Suprapubic skin (tissue), 4 donors: Measurements from ENCODE around the gene LMF1. TPM values are rescaled to one million over a fixed set of nuclear protein-coding genes. Genes with fewer than 3 reads are reported as not detected.

Experiments
- DNase-seq, 2 donors: peaks; one replicate each; pipeline ENCODE4 v3.0.0-alpha.2; 2019; ENCODE audit warnings: low spot score in 2 of 2
- H3K27ac ChIP-seq: fragments of 200-600 bp; sonication (generic); one replicate; pipeline ENCODE4 v1.5.1; 2019
- H3K27me3 ChIP-seq: fragments of 200-600 bp; sonication (generic); one replicate; pipeline ENCODE4 v1.5.1; 2019
- H3K36me3 ChIP-seq: fragments of 200-600 bp; sonication (generic); one replicate; pipeline ENCODE4 v1.5.1; 2019
- H3K4me1 ChIP-seq: fragments of 200-600 bp; sonication (generic); one replicate; pipeline ENCODE4 v1.5.1; 2019
- H3K4me3 ChIP-seq: fragments of 200-600 bp; sonication (generic); one replicate; pipeline ENCODE4 v1.5.1; 2019; ENCODE audit warnings: mild to moderate bottlenecking
- H3K9me3 ChIP-seq: fragments of 200-600 bp; sonication (generic); one replicate; pipeline ENCODE4 v1.5.1; 2019
- EP300 ChIP-seq: sonication (generic); formaldehyde crosslinking; IDR thresholded peaks from one replicate; pipeline ENCODE4 v1.6.1; 2017; ENCODE audit warnings: antibody characterized with exemption
- POLR2A ChIP-seq, 2 donors: fragments of 450-650 bp; IDR thresholded peaks; one replicate each; pipeline ENCODE4 v1.6.1; 2017; ENCODE audit warnings: antibody characterized with exemption in 2 of 2, mild to moderate bottlenecking in 2 of 2, moderate library complexity in 2 of 2
- POLR2AphosphoS5 ChIP-seq, 3 donors: sonication (generic); formaldehyde crosslinking; IDR thresholded peaks; one replicate each; pipeline ENCODE4 v1.6.1; 2017; ENCODE audit warnings: antibody characterized with exemption in 3 of 3
- WGBS: methylation state at CpG from one replicate; pipeline ENCODE4 v1.1.5; 2018; 5-methylcytosine and 5-hydroxymethylcytosine counted together
- total RNA-seq, 4 donors: library from RNA; depleted of rRNA; stranded (reverse); fragments of >200 nt; gene quantifications; one replicate each; pipeline ENCODE4 v1.1.0, GENCODE V29; 2016
- TF ChIP-seq, protein P1 (sequence below), 2 donors: fragments of 200-600 bp in 1 of 2; fragments of 450-650 bp in 1 of 2; sonication (generic) in 1 of 2; IDR thresholded peaks; one replicate each; pipeline ENCODE4 v1.5.1; 2016 to 2019; ENCODE audit warnings: antibody characterized with exemption in 2 of 2, mild to moderate bottlenecking in 1 of 2, moderate library complexity in 1 of 2

Gene LMF1
- total RNA-seq, 4 donors from 2014 or later, result 32.1 to 117 (median 38.0) TPM

- no peaks in the 10 kb centered on the region for H3K36me3 ChIP-seq
- peaks cover 28% of the 10 kb centered on the region for H3K27me3 ChIP-seq
- peaks cover 2% of the 10 kb centered on the region for H3K4me1 ChIP-seq
- no peak for TF ChIP-seq POLR2AphosphoS5 (IDR thresholded peaks at IDR 0.05)
- TF ChIP-seq, protein P1, sequence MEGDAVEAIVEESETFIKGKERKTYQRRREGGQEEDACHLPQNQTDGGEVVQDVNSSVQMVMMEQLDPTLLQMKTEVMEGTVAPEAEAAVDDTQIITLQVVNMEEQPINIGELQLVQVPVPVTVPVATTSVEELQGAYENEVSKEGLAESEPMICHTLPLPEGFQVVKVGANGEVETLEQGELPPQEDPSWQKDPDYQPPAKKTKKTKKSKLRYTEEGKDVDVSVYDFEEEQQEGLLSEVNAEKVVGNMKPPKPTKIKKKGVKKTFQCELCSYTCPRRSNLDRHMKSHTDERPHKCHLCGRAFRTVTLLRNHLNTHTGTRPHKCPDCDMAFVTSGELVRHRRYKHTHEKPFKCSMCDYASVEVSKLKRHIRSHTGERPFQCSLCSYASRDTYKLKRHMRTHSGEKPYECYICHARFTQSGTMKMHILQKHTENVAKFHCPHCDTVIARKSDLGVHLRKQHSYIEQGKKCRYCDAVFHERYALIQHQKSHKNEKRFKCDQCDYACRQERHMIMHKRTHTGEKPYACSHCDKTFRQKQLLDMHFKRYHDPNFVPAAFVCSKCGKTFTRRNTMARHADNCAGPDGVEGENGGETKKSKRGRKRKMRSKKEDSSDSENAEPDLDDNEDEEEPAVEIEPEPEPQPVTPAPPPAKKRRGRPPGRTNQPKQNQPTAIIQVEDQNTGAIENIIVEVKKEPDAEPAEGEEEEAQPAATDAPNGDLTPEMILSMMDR (IDR thresholded peaks at IDR 0.05), result no peak
- TF ChIP-seq EP300, result no peak
- no peak for TF ChIP-seq POLR2A (IDR thresholded peaks at IDR 0.05)
- WGBS, result 4% methylated on average over 19 of the region's 19 CpGs
- peak overlapping the region; percentile 65 for H3K4me3 ChIP-seq
- no peak overlapping the region for H3K27ac ChIP-seq
- H3K9me3 ChIP-seq, result no peaks in the 10 kb centered on the region
- DNase-seq, result no peak
Observed at GRCh38 chr16:808085-808386, 162.7 kb downstream of the LMF1 start.

DNA sequence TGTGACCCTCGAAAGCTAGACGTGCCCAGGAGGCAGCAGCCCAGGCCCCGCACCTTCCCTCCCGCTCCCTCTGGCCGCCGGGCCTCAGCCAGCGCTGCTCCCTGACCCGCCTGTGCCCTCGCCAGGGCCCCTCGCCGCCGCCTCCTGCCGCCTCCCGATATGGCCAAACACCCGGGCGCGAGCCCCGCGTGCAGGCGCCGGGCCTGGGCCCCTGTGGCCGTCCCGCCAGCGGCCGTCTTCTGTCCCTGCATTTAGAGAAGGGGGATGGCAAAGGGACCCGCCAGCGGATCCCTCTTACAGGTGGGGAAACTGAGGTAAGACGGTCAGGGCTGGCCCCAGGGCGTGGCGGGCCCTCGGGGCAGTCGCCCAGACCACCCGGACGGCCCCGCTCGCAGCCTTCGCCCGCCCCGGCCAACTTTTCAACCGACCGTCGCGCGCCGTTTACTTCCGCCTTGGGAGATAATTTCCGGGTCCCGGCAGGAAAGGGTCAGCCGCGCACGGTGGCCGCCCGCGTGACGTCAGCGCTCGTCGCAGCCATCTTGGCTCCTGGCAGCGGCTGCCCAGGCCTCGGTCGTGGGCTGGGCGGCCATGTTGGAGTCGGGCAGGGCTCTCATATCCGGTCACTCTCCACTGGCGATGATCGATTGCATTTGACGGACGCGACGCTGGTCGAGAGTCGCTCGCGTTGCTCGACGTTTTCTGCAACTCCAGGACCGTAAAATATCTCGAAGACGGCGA lies 163.3 kb downstream of the LMF1 start:
- H3K27ac ChIP-seq, result peak overlapping the region; percentile 83
- no peaks in the 10 kb centered on the region for H3K9me3 ChIP-seq
- peaks cover 28% of the 10 kb centered on the region for H3K27me3 ChIP-seq
- peak overlapping the region; percentile 65 for H3K4me3 ChIP-seq
- TF ChIP-seq POLR2A (IDR thresholded peaks at IDR 0.05) (peak; percentile 40 to 83), EP300 (no peak), POLR2AphosphoS5 (IDR thresholded peaks at IDR 0.05) (peak; percentile 42 to 81 (median 72))
- H3K36me3 ChIP-seq, result no peaks in the 10 kb centered on the region
- H3K4me1 ChIP-seq, result peaks cover 2% of the 10 kb centered on the region
- DNase-seq, result peak; percentile 94 to 96
- 0% methylated on average over 23 of the region's 80 CpGs for WGBS

GRCh38 chr16:805474-805873 lies 165.3 kb downstream of the LMF1 start:
- Histone ChIP-seq H3K27me3 (peaks cover 38% of the 10 kb centered on the region), H3K4me1 (peaks cover 2% of the 10 kb centered on the region), H3K4me3 (no peak overlapping the region), H3K27ac (no peak overlapping the region), H3K36me3 (no peaks in the 10 kb centered on the region), H3K9me3 (no peaks in the 10 kb centered on the region)
- no peak for DNase-seq
- WGBS, result 76% methylated on average over 10 of the region's 17 CpGs
- TF ChIP-seq POLR2A (IDR thresholded peaks at IDR 0.05), result no peak
- TF ChIP-seq EP300, result no peak
- no peak for TF ChIP-seq POLR2AphosphoS5 (IDR thresholded peaks at IDR 0.05)
- TF ChIP-seq, protein P1 (IDR thresholded peaks at IDR 0.05), result no peak

DNA sequence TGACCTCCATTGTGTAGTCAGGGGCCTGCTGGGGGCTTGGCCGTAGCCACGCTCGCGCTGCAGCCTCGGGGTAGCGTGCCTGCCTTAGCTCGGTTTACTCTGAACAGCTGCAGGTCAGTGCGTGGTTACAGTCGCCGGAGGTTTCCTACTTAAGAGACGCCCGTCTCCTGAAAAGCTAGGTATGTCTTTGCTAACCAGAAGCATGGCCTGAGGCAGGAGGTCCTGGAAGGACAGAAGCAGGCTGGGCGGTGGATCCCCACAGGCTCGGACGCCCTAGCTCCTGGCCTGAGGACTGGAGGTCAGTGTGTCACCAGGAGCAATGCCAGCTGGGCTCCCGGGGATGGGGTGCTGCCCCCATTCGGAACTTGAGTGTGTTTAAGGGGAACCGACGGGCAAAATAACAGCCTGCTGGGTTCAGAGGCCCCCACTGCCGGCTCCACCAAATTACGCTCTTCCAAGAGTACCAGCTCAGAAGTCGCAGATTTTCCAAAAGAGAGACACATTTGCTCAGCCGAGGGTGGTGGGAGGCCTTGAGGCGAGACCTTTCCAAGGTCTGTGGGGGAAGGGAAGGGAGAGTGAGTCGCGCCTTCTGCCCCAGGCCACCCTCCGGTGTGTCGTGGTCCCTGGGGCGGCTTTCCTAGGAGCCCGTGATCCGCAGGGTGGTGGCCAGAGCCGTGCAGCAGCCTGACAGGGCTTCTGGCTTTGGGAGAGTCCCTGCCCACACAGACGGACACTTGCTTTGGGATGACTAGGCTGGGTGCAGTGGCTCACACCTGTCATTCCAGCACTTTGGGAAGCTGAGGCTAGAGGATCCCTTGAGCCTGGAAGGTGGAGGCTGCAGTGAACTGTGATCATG lies 166.4 kb downstream of the LMF1 start:
- H3K27me3 ChIP-seq, result peaks cover 49% of the 10 kb centered on the region
- no peak for TF ChIP-seq POLR2A (IDR thresholded peaks at IDR 0.05)
- TF ChIP-seq EP300, result no peak
- TF ChIP-seq POLR2AphosphoS5 (IDR thresholded peaks at IDR 0.05), result no peak
- TF ChIP-seq, protein P1 (IDR thresholded peaks at IDR 0.05), result no peak
- no peak overlapping the region for H3K4me3 ChIP-seq
- H3K9me3 ChIP-seq, result no peaks in the 10 kb centered on the region
- no peak for DNase-seq
- H3K27ac ChIP-seq, result no peak overlapping the region
- 54% methylated on average over 28 of the region's 33 CpGs for WGBS
- H3K36me3 ChIP-seq, result no peaks in the 10 kb centered on the region
- H3K4me1 ChIP-seq, result peaks cover 7% of the 10 kb centered on the region

DNA sequence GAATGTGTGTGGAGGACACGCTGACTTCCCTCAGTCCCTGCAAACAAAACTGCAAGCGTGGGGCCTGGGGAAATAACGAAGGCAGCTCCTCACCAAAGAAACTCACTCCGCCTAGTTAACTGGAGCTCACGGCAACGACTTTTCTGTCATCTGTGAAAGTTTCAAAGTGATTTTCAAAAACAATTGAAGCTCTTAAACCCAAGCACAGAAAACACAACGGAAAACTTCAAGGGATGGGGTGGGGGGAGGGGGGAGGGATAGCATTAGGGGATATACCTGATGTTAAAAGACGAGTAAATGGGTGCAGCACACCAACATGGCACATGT lies 167.1 kb downstream of the LMF1 start:
- H3K9me3 ChIP-seq, result no peaks in the 10 kb centered on the region
- DNase-seq, result no peak
- 45% methylated on average over 8 of the region's 8 CpGs for whole genome bisulfite sequencing
- peaks cover 56% of the 10 kb centered on the region for H3K27me3 ChIP-seq
- peaks cover 7% of the 10 kb centered on the region for H3K4me1 ChIP-seq
- H3K36me3 ChIP-seq, result no peaks in the 10 kb centered on the region
- H3K4me3 ChIP-seq, result no peak overlapping the region
- no peak overlapping the region for H3K27ac ChIP-seq
- TF ChIP-seq POLR2AphosphoS5 (IDR thresholded peaks at IDR 0.05) (no peak), POLR2A (IDR thresholded peaks at IDR 0.05) (no peak), EP300 (no peak)
- TF ChIP-seq, protein P1 (IDR thresholded peaks at IDR 0.05), result no peak

Other genes with a start within 250 kb of the LMF1 start
- gene ANTKMT, start 249.8 kb downstream of the LMF1 start, total RNA-seq, result 10 to 100 TPM; 13.0 to 29.4 (median 23.8) TPM
- 1 to 10 TPM in 1 of 4 donors, under 1 TPM in 2, not detected in 1; 0.64 to 2.4 (median 0.83) TPM for gene CCDC78, start 244.5 kb downstream of the LMF1 start, total RNA-seq
- gene HAGHL, start 243.9 kb downstream of the LMF1 start, total RNA-seq, result 1 to 10 TPM; 3.2 to 7.1 (median 4.8) TPM
- 100 to 1,000 TPM in 1 of 4 donors, 10 to 100 TPM in 3; 35.2 to 110 (median 52.0) TPM for gene CIAO3, start 230.0 kb downstream of the LMF1 start, total RNA-seq
- 1 to 10 TPM in 1 of 4 donors, under 1 TPM in 2, not detected in 1; 0.31 to 7.3 (median 0.49) TPM for gene MSLN, start 210.2 kb downstream of the LMF1 start, total RNA-seq
- gene RPUSD1, start 182.6 kb downstream of the LMF1 start, total RNA-seq, result 10 to 100 TPM; 13.6 to 27.1 (median 21.8) TPM
- gene CHTF18, start 182.4 kb downstream of the LMF1 start, total RNA-seq, result 10 to 100 TPM; 12.6 to 22.3 (median 17.3) TPM
- gene GNG13, start 170.2 kb downstream of the LMF1 start, total RNA-seq, result not detected
- 10 to 100 TPM in 1 of 4 donors, 1 to 10 TPM in 3; 4.0 to 12.2 (median 7.3) TPM for gene SOX8, start 10.8 kb upstream of the LMF1 start, total RNA-seq
- 1 to 10 TPM in 1 of 4 donors, not detected in 3; 1.5 TPM for gene SSTR5, start 101.8 kb upstream of the LMF1 start, total RNA-seq
- not detected for gene C1QTNF8, start 125.3 kb upstream of the LMF1 start, total RNA-seq
- 100 to 1,000 TPM in 1 of 4 donors, 10 to 100 TPM in 3; 19.4 to 167 (median 38.4) TPM for gene CACNA1H, start 182.1 kb upstream of the LMF1 start, total RNA-seq